A549 (cell line): ENCODE data around the gene WDR20. TPM values are rescaled to one million over a fixed set of nuclear protein-coding genes. Genes with fewer than 3 reads are reported as not detected.

Experiments used
- ATAC-seq, 2 experiments: fragments of 200-7000 bp in 1 of 2; fragments of >200 bp in 1 of 2; cut with Nextera tagmentation in 1 of 2; cut with Tn5 transposase in 1 of 2; 3 replicates each; pipeline versions ENCODE4 v1.8.0 to v1.9.1; 2018 to 2020; ENCODE audit warnings: mild to moderate bottlenecking in 1 of 2, moderate library complexity in 1 of 2
- CTCF ChIA-PET: fragments of 300-600 bp; sonication (Branson Sonifier 250); formaldehyde crosslinking; extraction: SDS; loops from one replicate; lab custom pipeline; 2021; ENCODE audit warnings: antibody characterized with exemption, inconsistent platforms; lab: Yijun Ruan, JAX
- POLR2A ChIA-PET: fragments of 350-600 bp; formaldehyde crosslinking; extraction: SDS; loops from one replicate; lab custom pipeline; 2021; ENCODE audit warnings: antibody characterized with exemption, inconsistent platforms; lab: Yijun Ruan, JAX
- DNase-seq, 2 experiments: peaks; one replicate each; pipeline versions ENCODE4 v3.0.0 to v3.0.0-alpha.2; 2011 to 2016; ENCODE audit warnings: low read depth in 1 of 2, low spot score in 1 of 2
- FAIRE-seq: peaks from 2 replicates; lab custom pipeline; 2011; peaks lifted over from hg19 to GRCh38; lab: Jason Lieb, UNC
- H3K27ac ChIP-seq, 2 experiments: fragments of >200 bp; sonication (Bioruptor Twin); formaldehyde crosslinking; 3 replicates each; pipeline ENCODE4 v1.5.1; 2016 to 2017
- H3K4me1 ChIP-seq: fragments of >200 bp; sonication (Bioruptor Twin); formaldehyde crosslinking; 3 replicates; pipeline ENCODE4 v1.6.1; 2016
- H3K4me2 ChIP-seq: fragments of >200 bp; sonication (Bioruptor Twin); formaldehyde crosslinking; 3 replicates; pipeline ENCODE4 v1.6.1; 2016
- H3K4me3 ChIP-seq: fragments of >200 bp; sonication (Bioruptor Twin); formaldehyde crosslinking; 3 replicates; pipeline ENCODE4 v1.5.1; 2016
- H3K9me3 ChIP-seq: fragments of >200 bp; sonication (Bioruptor Twin); formaldehyde crosslinking; 3 replicates; pipeline ENCODE4 v1.6.1; 2016
- CEBPB ChIP-seq, 2 experiments: fragments of >200 bp in 1 of 2; sonication (Bioruptor Twin) in 1 of 2; formaldehyde crosslinking in 1 of 2; IDR thresholded peaks; 2 replicates each; pipeline ENCODE4 v1.6.1; 2012 to 2016
- EHMT2 ChIP-seq: fragments of 200-600 bp; sonication (generic); IDR thresholded peaks from 2 replicates; pipeline ENCODE4 v1.6.1; 2016; ENCODE audit warnings: antibody characterized with exemption, low read depth, mild to moderate bottlenecking, moderate library complexity
- HEYL ChIP-seq: fragments of 250-450 bp; sonication (Bioruptor Pico); IDR thresholded peaks from 2 replicates; pipeline ENCODE4 v1.8.0; 2021; ENCODE audit warnings: mild to moderate bottlenecking, moderate library complexity
- HOXB5 ChIP-seq: fragments of 250-450 bp; sonication (Bioruptor Pico); IDR thresholded peaks from 2 replicates; pipeline ENCODE4 v1.5.0; 2020; ENCODE audit warnings: mild to moderate bottlenecking, moderate library complexity
- JUNB ChIP-seq: fragments of >200 bp; sonication (Bioruptor Twin); formaldehyde crosslinking; IDR thresholded peaks from 2 replicates; pipeline ENCODE4 v1.6.1; 2016
- NFE2L2 ChIP-seq: fragments of 150-350 bp; conservative IDR thresholded peaks from 2 replicates; pipeline ENCODE4 v1.6.1; 2014; ENCODE audit warnings: low read length
- RARB ChIP-seq: fragments of 250-450 bp; sonication (Bioruptor Pico); IDR thresholded peaks from 2 replicates; pipeline ENCODE4 v1.8.0; 2021; ENCODE audit warnings: mild to moderate bottlenecking, moderate library complexity
- SMC3 ChIP-seq: fragments of >200 bp; sonication (Bioruptor Twin); formaldehyde crosslinking; IDR thresholded peaks from 3 replicates; pipeline ENCODE4 v1.6.1; 2018; ENCODE audit warnings: inconsistent platforms
- WGBS: methylation state at CpG from one replicate; pipeline ENCODE4 v1.1.6; 2017; ENCODE audit errors: missing lambda C conversion rate; 5-methylcytosine and 5-hydroxymethylcytosine counted together
- polyA plus RNA-seq, 4 experiments: library from polyadenylated mRNA; depleted of rRNA in 3 of 4; stranded (reverse); fragments of >200 nt; fragmentation: RNase III in 1 of 4; extraction: RNeasy Plus Mini Kit Qiagen cat#74134 plus additional on column Dnase treatment in 1 of 4; gene quantifications; 2 replicates in 3 of 4; 3 replicates in 1 of 4; pipeline ENCODE4 v1.2.3, GENCODE V29; 2011 to 2017
- TF ChIP-seq, protein P1 (sequence below): fragments of 450-650 bp; IDR thresholded peaks from 2 replicates; pipeline ENCODE4 v1.6.1; 2014; ENCODE audit warnings: antibody characterized with exemption
- TF ChIP-seq, protein P2 (sequence below): fragments of 150-350 bp; IDR thresholded peaks from 2 replicates; pipeline ENCODE4 v1.6.1; 2014; ENCODE audit warnings: low read depth, mild to moderate bottlenecking, low read length
- TF ChIP-seq, protein P3 (sequence below): fragments of 250-450 bp; sonication (Bioruptor Pico); IDR thresholded peaks from 2 replicates; pipeline ENCODE4 v1.5.0; 2021; ENCODE audit warnings: mild to moderate bottlenecking, moderate library complexity, borderline replicate concordance
- TF ChIP-seq, protein P4 (sequence below): fragments of 200-600 bp; sonication (generic); IDR thresholded peaks from 2 replicates; pipeline ENCODE4 v1.6.1; 2016; ENCODE audit warnings: antibody characterized with exemption, mild to moderate bottlenecking, moderate library complexity
- TF ChIP-seq, protein P5 (sequence below): IDR thresholded peaks from 2 replicates; pipeline ENCODE4 v1.6.1; 2012

Gene WDR20
- polyA plus RNA-seq, 2 of the 4 experiments (the other 2 are of a cell fraction) = 19.5 to 20.6 TPM

DNA sequence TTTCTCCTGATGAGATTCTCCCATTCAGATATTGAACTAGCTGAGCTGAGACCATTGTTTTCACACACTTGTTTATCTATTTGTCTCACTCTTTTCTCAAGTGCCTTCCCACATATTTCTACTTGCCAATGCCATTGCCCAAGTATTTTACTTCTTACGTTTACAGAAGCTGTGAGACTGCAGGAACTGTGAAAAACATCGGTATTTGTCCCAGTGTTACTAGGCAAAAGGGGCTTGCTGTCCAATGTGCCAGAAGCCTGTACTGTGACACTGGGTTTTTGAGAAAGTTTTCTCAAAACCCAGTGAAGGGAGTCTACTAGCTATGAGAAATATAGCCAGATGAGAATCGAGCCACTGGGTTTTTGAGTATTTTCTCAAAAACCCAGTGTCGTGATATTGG is 37.5 kb downstream of the WDR20 start:
- DNase-seq = no peak
- 89% methylated on average over 4 of the region's 4 CpGs for WGBS
- Histone ChIP-seq H3K9me3 (no peaks in the 10 kb centered on the region), H3K4me2 (no peak overlapping the region), H3K4me3 (no peak overlapping the region), H3K27ac (no peak overlapping the region), H3K4me1 (peaks cover 14% of the 10 kb centered on the region; the same call in 2 of the 3 replicates)
- no peak for ATAC-seq
- FAIRE-seq = no peak
- ChIA-PET CTCF (interaction anchor here (1.4 kb wide), 2 partner anchors 20 to 114 kb away, joined by 3 read pairs; no protein-coding TSS in a partner anchor), POLR2A (no interaction called here)
- no peak for TF ChIP-seq SMC3
- TF ChIP-seq, protein P1, sequence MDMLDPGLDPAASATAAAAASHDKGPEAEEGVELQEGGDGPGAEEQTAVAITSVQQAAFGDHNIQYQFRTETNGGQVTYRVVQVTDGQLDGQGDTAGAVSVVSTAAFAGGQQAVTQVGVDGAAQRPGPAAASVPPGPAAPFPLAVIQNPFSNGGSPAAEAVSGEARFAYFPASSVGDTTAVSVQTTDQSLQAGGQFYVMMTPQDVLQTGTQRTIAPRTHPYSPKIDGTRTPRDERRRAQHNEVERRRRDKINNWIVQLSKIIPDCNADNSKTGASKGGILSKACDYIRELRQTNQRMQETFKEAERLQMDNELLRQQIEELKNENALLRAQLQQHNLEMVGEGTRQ = no peak
- TF ChIP-seq, protein P2, sequence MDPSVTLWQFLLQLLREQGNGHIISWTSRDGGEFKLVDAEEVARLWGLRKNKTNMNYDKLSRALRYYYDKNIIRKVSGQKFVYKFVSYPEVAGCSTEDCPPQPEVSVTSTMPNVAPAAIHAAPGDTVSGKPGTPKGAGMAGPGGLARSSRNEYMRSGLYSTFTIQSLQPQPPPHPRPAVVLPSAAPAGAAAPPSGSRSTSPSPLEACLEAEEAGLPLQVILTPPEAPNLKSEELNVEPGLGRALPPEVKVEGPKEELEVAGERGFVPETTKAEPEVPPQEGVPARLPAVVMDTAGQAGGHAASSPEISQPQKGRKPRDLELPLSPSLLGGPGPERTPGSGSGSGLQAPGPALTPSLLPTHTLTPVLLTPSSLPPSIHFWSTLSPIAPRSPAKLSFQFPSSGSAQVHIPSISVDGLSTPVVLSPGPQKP = no peak
- TF ChIP-seq, protein P3, sequence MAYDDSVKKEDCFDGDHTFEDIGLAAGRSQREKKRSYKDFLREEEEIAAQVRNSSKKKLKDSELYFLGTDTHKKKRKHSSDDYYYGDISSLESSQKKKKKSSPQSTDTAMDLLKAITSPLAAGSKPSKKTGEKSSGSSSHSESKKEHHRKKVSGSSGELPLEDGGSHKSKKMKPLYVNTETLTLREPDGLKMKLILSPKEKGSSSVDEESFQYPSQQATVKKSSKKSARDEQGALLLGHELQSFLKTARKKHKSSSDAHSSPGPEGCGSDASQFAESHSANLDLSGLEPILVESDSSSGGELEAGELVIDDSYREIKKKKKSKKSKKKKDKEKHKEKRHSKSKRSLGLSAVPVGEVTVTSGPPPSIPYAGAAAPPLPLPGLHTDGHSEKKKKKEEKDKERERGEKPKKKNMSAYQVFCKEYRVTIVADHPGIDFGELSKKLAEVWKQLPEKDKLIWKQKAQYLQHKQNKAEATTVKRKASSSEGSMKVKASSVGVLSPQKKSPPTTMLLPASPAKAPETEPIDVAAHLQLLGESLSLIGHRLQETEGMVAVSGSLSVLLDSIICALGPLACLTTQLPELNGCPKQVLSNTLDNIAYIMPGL (CRISPR knock-in tag) = no peak
- TF ChIP-seq RARB (CRISPR knock-in tag) = no peak
- no peak for TF ChIP-seq HEYL (CRISPR knock-in tag)
- TF ChIP-seq, protein P4, sequence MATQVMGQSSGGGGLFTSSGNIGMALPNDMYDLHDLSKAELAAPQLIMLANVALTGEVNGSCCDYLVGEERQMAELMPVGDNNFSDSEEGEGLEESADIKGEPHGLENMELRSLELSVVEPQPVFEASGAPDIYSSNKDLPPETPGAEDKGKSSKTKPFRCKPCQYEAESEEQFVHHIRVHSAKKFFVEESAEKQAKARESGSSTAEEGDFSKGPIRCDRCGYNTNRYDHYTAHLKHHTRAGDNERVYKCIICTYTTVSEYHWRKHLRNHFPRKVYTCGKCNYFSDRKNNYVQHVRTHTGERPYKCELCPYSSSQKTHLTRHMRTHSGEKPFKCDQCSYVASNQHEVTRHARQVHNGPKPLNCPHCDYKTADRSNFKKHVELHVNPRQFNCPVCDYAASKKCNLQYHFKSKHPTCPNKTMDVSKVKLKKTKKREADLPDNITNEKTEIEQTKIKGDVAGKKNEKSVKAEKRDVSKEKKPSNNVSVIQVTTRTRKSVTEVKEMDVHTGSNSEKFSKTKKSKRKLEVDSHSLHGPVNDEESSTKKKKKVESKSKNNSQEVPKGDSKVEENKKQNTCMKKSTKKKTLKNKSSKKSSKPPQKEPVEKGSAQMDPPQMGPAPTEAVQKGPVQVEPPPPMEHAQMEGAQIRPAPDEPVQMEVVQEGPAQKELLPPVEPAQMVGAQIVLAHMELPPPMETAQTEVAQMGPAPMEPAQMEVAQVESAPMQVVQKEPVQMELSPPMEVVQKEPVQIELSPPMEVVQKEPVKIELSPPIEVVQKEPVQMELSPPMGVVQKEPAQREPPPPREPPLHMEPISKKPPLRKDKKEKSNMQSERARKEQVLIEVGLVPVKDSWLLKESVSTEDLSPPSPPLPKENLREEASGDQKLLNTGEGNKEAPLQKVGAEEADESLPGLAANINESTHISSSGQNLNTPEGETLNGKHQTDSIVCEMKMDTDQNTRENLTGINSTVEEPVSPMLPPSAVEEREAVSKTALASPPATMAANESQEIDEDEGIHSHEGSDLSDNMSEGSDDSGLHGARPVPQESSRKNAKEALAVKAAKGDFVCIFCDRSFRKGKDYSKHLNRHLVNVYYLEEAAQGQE = no peak
- no peak for TF ChIP-seq CEBPB (IDR thresholded peaks at IDR 0.05)
- no peak for TF ChIP-seq NFE2L2
- no peak for TF ChIP-seq JUNB
- TF ChIP-seq, protein P5, sequence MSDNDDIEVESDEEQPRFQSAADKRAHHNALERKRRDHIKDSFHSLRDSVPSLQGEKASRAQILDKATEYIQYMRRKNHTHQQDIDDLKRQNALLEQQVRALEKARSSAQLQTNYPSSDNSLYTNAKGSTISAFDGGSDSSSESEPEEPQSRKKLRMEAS = no peak

DNA sequence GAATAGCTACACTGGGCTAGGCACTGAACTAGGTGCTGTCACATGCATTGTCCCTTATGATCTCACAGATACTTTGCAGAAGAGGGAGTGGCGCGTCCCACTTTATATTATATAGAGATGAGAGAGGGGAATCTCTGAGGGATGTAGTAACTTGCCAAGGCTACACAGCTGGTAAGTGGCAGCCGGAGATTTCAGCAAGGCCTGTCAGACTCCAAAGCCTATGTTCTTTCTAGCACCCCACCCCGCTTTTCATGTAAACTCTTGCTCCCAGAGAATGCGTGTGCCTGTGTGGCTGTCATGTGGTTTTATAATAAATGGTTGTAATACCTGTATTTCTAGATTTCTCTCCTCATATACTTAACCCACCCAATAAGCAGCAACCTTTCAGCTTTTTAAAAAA is 39.1 kb downstream of the WDR20 start:
- POLR2A ChIA-PET = no interaction called here

More for the DNA sequence above, 39.1 kb downstream of the WDR20 start:
- H3K4me1 ChIP-seq = peaks cover 26% of the 10 kb centered on the region; the same call in 2 of the 3 replicates
- no peaks in the 10 kb centered on the region for H3K9me3 ChIP-seq
- 96% methylated on average over 5 of the region's 5 CpGs for WGBS
- no peak for TF ChIP-seq HOXB5 (CRISPR knock-in tag)
- no peak for TF ChIP-seq EHMT2
- TF ChIP-seq, protein P1 = no peak
- no peak for TF ChIP-seq JUNB
- ATAC-seq (no peak), DNase-seq (no peak), FAIRE-seq (no peak)
- H3K4me2 ChIP-seq = no peak overlapping the region
- no peak overlapping the region for H3K27ac ChIP-seq
- CTCF ChIA-PET = interaction anchor here (1.1 kb wide), 1 partner anchor 135 kb away, joined by 3 read pairs; no protein-coding TSS in a partner anchor
- no peak overlapping the region for H3K4me3 ChIP-seq
